AG04449 (cell line): Measurements from ENCODE around the gene FBXO7.

ENCODE experiments used
- CTCF ChIA-PET: fragments of 350-600 bp; formaldehyde crosslinking; extraction: SDS; loops from one replicate; lab custom pipeline; 2021; ENCODE audit warnings: antibody characterized with exemption; lab: Yijun Ruan, JAX
- POLR2A ChIA-PET: fragments of 400-600, 350-600 bp; formaldehyde crosslinking; extraction: SDS; loops from one replicate; lab custom pipeline; 2020; ENCODE audit warnings: antibody characterized with exemption, inconsistent platforms; lab: Yijun Ruan, JAX
- DNase-seq: peaks from one replicate; pipeline ENCODE4 v3.0.0-alpha.2; 2010; ENCODE audit warnings: low read depth, low spot score
- H3K4me3 ChIP-seq: 2 replicates; pipeline ENCODE4 v1.5.1; 2011; ENCODE audit warnings: low read depth, mild to moderate bottlenecking, control low read depth, low read length
- TF ChIP-seq, protein P1 (sequence below): IDR thresholded peaks from one replicate; pipeline ENCODE4 v1.5.1; 2011; ENCODE audit warnings: mild to moderate bottlenecking, moderate library complexity, low read length, control low read depth, inconsistent platforms; ENCODE audit not compliant: insufficient read depth; ENCODE audit errors: missing control alignments

Gene FBXO7

DNA sequence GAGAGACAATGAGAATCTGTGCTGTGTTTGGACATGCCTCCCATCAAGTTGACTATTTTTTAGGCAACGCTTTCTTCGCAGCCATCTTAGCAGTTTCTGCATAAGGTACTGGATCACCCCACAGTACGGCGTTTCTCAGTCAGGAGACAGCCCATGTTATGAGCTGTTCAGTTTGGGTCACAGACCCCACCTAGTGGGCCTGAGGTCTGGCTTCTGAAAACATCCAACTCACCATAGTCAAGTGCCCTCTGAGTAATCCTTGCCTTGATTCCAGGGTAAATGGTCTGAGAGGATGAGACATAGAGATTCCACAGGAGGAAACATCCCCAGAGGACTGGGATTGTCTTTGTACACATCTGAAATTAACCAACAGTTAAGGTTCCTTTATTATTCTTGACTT lies 17.6 kb upstream of the FBXO7 start:
- TF ChIP-seq, protein P1, sequence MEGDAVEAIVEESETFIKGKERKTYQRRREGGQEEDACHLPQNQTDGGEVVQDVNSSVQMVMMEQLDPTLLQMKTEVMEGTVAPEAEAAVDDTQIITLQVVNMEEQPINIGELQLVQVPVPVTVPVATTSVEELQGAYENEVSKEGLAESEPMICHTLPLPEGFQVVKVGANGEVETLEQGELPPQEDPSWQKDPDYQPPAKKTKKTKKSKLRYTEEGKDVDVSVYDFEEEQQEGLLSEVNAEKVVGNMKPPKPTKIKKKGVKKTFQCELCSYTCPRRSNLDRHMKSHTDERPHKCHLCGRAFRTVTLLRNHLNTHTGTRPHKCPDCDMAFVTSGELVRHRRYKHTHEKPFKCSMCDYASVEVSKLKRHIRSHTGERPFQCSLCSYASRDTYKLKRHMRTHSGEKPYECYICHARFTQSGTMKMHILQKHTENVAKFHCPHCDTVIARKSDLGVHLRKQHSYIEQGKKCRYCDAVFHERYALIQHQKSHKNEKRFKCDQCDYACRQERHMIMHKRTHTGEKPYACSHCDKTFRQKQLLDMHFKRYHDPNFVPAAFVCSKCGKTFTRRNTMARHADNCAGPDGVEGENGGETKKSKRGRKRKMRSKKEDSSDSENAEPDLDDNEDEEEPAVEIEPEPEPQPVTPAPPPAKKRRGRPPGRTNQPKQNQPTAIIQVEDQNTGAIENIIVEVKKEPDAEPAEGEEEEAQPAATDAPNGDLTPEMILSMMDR = no peak

DNA sequence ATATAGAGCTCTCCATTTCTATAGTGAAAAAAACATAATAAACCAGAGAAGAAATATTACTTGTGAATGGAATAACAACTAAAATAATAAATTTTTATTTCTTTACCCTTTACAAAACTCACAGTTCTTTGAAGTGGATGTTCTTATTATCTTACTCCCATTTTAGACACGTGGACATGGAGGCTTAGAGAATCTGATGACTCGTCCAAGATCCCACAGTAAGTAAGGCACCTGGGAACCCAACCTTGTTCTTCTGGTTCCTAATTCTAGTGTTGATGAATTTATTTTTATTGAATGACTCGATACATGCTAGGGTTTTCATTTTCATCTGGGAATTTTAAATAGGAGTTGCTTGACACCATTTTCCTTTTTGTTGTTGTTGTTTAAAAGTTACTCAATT lies 12.2 kb upstream of the FBXO7 start:
- ChIA-PET CTCF (interaction anchor here (1.0 kb wide), 1 partner anchor 11 kb away, joined by 4 read pairs; no protein-coding TSS in a partner anchor), POLR2A (no interaction called here)
- TF ChIP-seq, protein P1 = no peak

More for the DNA sequence above, 17.6 kb upstream of the FBXO7 start:
- H3K4me3 ChIP-seq = no peak overlapping the region
- CTCF ChIA-PET = interaction anchor here (1.2 kb wide), 1 partner anchor 15 kb away, joined by 3 read pairs; no protein-coding TSS in a partner anchor
- POLR2A ChIA-PET = no interaction called here
- no peak for DNase-seq

GRCh38 chr22:32465661-32466060 lies 8.9 kb upstream of the FBXO7 start:
- H3K4me3 ChIP-seq = no peak overlapping the region
- no peak for DNase-seq
- TF ChIP-seq, protein P1 = no peak
- POLR2A ChIA-PET = no interaction called here
- CTCF ChIA-PET = interaction anchor here (1.3 kb wide), 1 partner anchor 76 kb away, joined by 3 read pairs; no protein-coding TSS in a partner anchor

More for the DNA sequence above, 12.2 kb upstream of the FBXO7 start:
- no peak for DNase-seq
- no peak overlapping the region for H3K4me3 ChIP-seq

- CTCF ChIA-PET = no interaction called here
- DNase-seq = no peak
These were observed 8.1 kb upstream of the FBXO7 start for GRCh38 chr22:32466496-32466895.

GRCh38 chr22:32469799-32470212 lies 4.8 kb upstream of the FBXO7 start:
- DNase-seq = peak; percentile 60
- CTCF ChIA-PET = interaction anchor here (0.8 to 4.4 kb wide), 10 partner anchors 8 to 499 kb away, joined by 3 to 35 read pairs (median 4); partner anchors contain the start of gene RTCB
- no peak overlapping the region for H3K4me3 ChIP-seq
- POLR2A ChIA-PET = no interaction called here
- TF ChIP-seq, protein P1 = no peak

More at GRCh38 chr22:32466496-32466895, 8.1 kb upstream of the FBXO7 start:
- POLR2A ChIA-PET = no interaction called here
- TF ChIP-seq, protein P1 = no peak
- no peak overlapping the region for H3K4me3 ChIP-seq

DNA sequence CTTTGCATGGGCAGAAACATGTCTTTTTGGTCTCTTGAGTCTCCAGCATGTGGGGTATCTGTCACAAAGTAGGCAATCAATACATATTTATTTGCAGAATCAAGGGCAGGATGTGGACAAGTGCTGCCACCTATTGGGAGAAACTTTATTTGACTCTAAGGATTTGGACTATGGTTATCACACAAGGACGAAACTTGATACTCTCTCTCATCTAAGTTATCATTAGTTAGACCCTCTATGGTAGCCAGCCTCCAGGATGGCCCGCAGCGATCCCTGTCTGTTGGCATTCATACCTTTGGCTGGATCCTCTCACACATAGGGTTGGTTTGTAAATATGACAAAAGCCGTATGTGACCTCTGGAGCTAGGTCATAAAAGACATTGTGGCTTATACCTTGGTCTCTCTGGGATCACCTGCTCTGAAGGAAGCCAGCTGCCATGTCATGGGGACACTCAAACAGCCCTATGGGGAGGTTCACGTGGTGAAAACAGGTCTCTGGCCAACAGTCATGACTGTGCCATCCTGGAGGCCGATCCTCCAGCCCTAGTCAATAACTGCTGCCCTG lies 1.1 kb upstream of the FBXO7 start:
- TF ChIP-seq, protein P1 = peak; percentile 42
- ChIA-PET CTCF (interaction anchor here (0.6 to 3.8 kb wide), 25 partner anchors 8 to 572 kb away, joined by 3 to 50 read pairs (median 4); partner anchors contain the start of genes BPIFC and RTCB), POLR2A (interaction anchor here (0.6 to 2.7 kb wide), 2 partner anchors 44 to 329 kb away, joined by 4 to 17 read pairs; partner anchors contain the start of gene TIMP3)
- DNase-seq = no peak
- H3K4me3 ChIP-seq = peak overlapping the region; percentile 89
